GM08714 (cell line): ENCODE results near the gene HP1BP3.
A peak's percentile ranks its signal among the peaks of the same experiment; 100 is the strongest.

Source experiments
- H3K4me3 ChIP-seq: fragments of 200-500 bp; sonication (Bioruptor generic); 2 replicates; pipeline ENCODE4 v1.5.1; 2014; ENCODE audit warnings: mild to moderate bottlenecking, low read length, inconsistent platforms
- ZNF274 ChIP-seq: IDR thresholded peaks from 2 replicates; pipeline ENCODE4 v1.6.1; 2012; ENCODE audit warnings: mild to moderate bottlenecking, low read depth, low read length

The HP1BP3 gene

GRCh38 chr1:20787840-20788795, 1.0 kb upstream of the HP1BP3 start:
- TF ChIP-seq ZNF274: no peak
- peak overlapping the region; percentile 97 for H3K4me3 ChIP-seq

GRCh38 chr1:20786253-20787028, 666 bp downstream of the HP1BP3 start:
- TF ChIP-seq ZNF274: no peak
- peak overlapping the region; percentile 97 for H3K4me3 ChIP-seq

- peak overlapping the region; percentile 72 for H3K4me3 ChIP-seq
- no peak for TF ChIP-seq ZNF274
These were observed 1.2 kb downstream of the HP1BP3 start for GRCh38 chr1:20785907-20786252.

- no peak for TF ChIP-seq ZNF274
- no peak overlapping the region for H3K4me3 ChIP-seq
These were observed 11.4 kb downstream of the HP1BP3 start for GRCh38 chr1:20775700-20776099.

GRCh38 chr1:20771780-20772179, 15.3 kb downstream of the HP1BP3 start:
- TF ChIP-seq ZNF274: no peak
- H3K4me3 ChIP-seq: no peak overlapping the region

GRCh38 chr1:20770314-20771087, 16.6 kb downstream of the HP1BP3 start:
- no peak overlapping the region for H3K4me3 ChIP-seq
- no peak for TF ChIP-seq ZNF274

GRCh38 chr1:20767271-20767670, 19.8 kb downstream of the HP1BP3 start:
- H3K4me3 ChIP-seq: no peak overlapping the region
- no peak for TF ChIP-seq ZNF274

- TF ChIP-seq ZNF274: no peak
- H3K4me3 ChIP-seq: no peak overlapping the region
These were observed 23.7 kb downstream of the HP1BP3 start for GRCh38 chr1:20763417-20763816.

GRCh38 chr1:20760322-20760721, 26.8 kb downstream of the HP1BP3 start:
- H3K4me3 ChIP-seq: no peak overlapping the region
- no peak for TF ChIP-seq ZNF274

- no peak overlapping the region for H3K4me3 ChIP-seq
- TF ChIP-seq ZNF274: no peak
These were observed 33.5 kb downstream of the HP1BP3 start for GRCh38 chr1:20753589-20753988.

GRCh38 chr1:20751462-20751990, 35.6 kb downstream of the HP1BP3 start:
- no peak for TF ChIP-seq ZNF274
- H3K4me3 ChIP-seq: no peak overlapping the region

GRCh38 chr1:20742671-20743070, 44.4 kb downstream of the HP1BP3 start:
- TF ChIP-seq ZNF274: no peak
- H3K4me3 ChIP-seq: no peak overlapping the region

- H3K4me3 ChIP-seq: no peak overlapping the region
- no peak for TF ChIP-seq ZNF274
These were observed 46.3 kb downstream of the HP1BP3 start for GRCh38 chr1:20740781-20741180.

GRCh38 chr1:20739225-20739624, 47.9 kb downstream of the HP1BP3 start:
- no peak overlapping the region for H3K4me3 ChIP-seq
- no peak for TF ChIP-seq ZNF274
